C4-2B (cell line): ENCODE data around the gene KRT32.
"Not testable (repeated sequence)": the region's sequence is repeated elsewhere in the genome, so short reads cannot be mapped to it uniquely, and the experiment has no call there.

Experiments
- H3K27ac ChIP-seq: fragments of 450-650 bp; 2 replicates; pipeline ENCODE4 v1.5.1; 2017
- CTCF ChIP-seq: fragments of 450-650 bp; conservative IDR thresholded peaks from 2 replicates; pipeline ENCODE4 v1.5.1; 2017; ENCODE audit warnings: mild to moderate bottlenecking
- ZFX ChIP-seq: fragments of 450-650 bp; IDR thresholded peaks from 2 replicates; pipeline ENCODE4 v1.6.1; 2017

Gene KRT32

GRCh38 chr17:41437769-41438168, 29.4 kb downstream of the KRT32 start:
- TF ChIP-seq ZFX (no peak), CTCF (no peak)
- H3K27ac ChIP-seq: no peak overlapping the region

- H3K27ac ChIP-seq: no peak overlapping the region
- no peak for TF ChIP-seq ZFX
- TF ChIP-seq CTCF: no peak
Measured at GRCh38 chr17:41437254-41437653, 29.9 kb downstream of the KRT32 start.

- no peak for TF ChIP-seq ZFX
- TF ChIP-seq CTCF: no peak
- no peak overlapping the region for H3K27ac ChIP-seq
Measured at GRCh38 chr17:41434415-41434814, 32.8 kb downstream of the KRT32 start.

- TF ChIP-seq CTCF: no peak
- TF ChIP-seq ZFX: no peak
- no peak overlapping the region for H3K27ac ChIP-seq
Measured at GRCh38 chr17:41434005-41434404, 33.2 kb downstream of the KRT32 start.

GRCh38 chr17:41433586-41433985, 33.6 kb downstream of the KRT32 start:
- no peak overlapping the region for H3K27ac ChIP-seq
- TF ChIP-seq CTCF: no peak
- TF ChIP-seq ZFX: no peak

- not testable (repeated sequence) for H3K27ac ChIP-seq
Measured at GRCh38 chr17:41430376-41430775, 36.8 kb downstream of the KRT32 start.

- no peak overlapping the region for H3K27ac ChIP-seq
- TF ChIP-seq ZFX (no peak), CTCF (no peak)
Measured at GRCh38 chr17:41429667-41430066, 37.5 kb downstream of the KRT32 start.

GRCh38 chr17:41428591-41429291, 38.4 kb downstream of the KRT32 start:
- H3K27ac ChIP-seq: no peak overlapping the region
- no peak for TF ChIP-seq CTCF
- no peak for TF ChIP-seq ZFX
